ENCODE data around the gene DIO3. TPM values are rescaled to one million over a fixed set of nuclear protein-coding genes. Genes with fewer than 3 reads are reported as not detected.

Gene DIO3
- total and polyA plus RNA-seq, 8 donors: 0.29 to 3.4 (median 1.5) TPM; not detected in 2

GRCh38 chr14:101584055-101584859 is 23.0 kb downstream of the DIO3 start:
- no peak for DNase-seq
- Histone ChIP-seq H3K4me3 (no peak overlapping the region), H3K36me3 (no peaks in the 10 kb centered on the region), H3K27me3 (peaks cover 0 to 45% (median 3%) of the 10 kb centered on the region in 3 donors), H3K27ac (no peak overlapping the region), H3K9me3 (no peaks in the 10 kb centered on the region), H3K4me1 (no peaks in the 10 kb centered on the region)
- intact Hi-C loops (cut with DNase I; ENCODE audit: low total_unique reads): no loop called here
- no peak for TF ChIP-seq CTCF (IDR thresholded peaks at IDR 0.05)
- no peak for TF ChIP-seq POLR2A (IDR thresholded peaks at IDR 0.05)
- TF ChIP-seq POLR2AphosphoS5 (IDR thresholded peaks at IDR 0.05): no peak
- TF ChIP-seq EP300 (IDR thresholded peaks at IDR 0.05): no peak
- WGBS, 5 donors: 80 to 86% (median 82%) methylated on average over 44 to 54 of the region's 54 CpGs

- no peaks in the 10 kb centered on the region for H3K4me1 ChIP-seq
- no peak overlapping the region for H3K4me3 ChIP-seq
- 81 to 93% (median 88%) methylated on average over 6 of the region's 6 CpGs for WGBS, 5 donors
- intact Hi-C loops (cut with DNase I; ENCODE audit: low total_unique reads): no loop called here
- no peak for DNase-seq
- no peak overlapping the region for H3K27ac ChIP-seq
- TF ChIP-seq POLR2A (IDR thresholded peaks at IDR 0.05) (no peak), EP300 (IDR thresholded peaks at IDR 0.05) (no peak), POLR2AphosphoS5 (IDR thresholded peaks at IDR 0.05) (no peak), CTCF (IDR thresholded peaks at IDR 0.05) (no peak)
- no peaks in the 10 kb centered on the region for H3K36me3 ChIP-seq
- no peaks in the 10 kb centered on the region for H3K9me3 ChIP-seq
- H3K27me3 ChIP-seq: peaks cover 0 to 38% (median 3%) of the 10 kb centered on the region in 3 donors
Measured at GRCh38 chr14:101585211-101585610, 23.9 kb downstream of the DIO3 start.

- Histone ChIP-seq H3K4me3 (no peak overlapping the region), H3K27ac (no peak overlapping the region), H3K27me3 (peaks cover 0 to 32% (median 3%) of the 10 kb centered on the region in 3 donors), H3K4me1 (no peaks in the 10 kb centered on the region), H3K9me3 (no peaks in the 10 kb centered on the region), H3K36me3 (no peaks in the 10 kb centered on the region)
- 76 to 81% (median 78%) methylated on average over 13 to 17 of the region's 17 CpGs for WGBS, 5 donors
- intact Hi-C loops (cut with DNase I; ENCODE audit: low total_unique reads): no loop called here
- DNase-seq: no peak
- TF ChIP-seq POLR2AphosphoS5 (IDR thresholded peaks at IDR 0.05) (no peak), EP300 (IDR thresholded peaks at IDR 0.05) (no peak), CTCF (IDR thresholded peaks at IDR 0.05) (no peak), POLR2A (IDR thresholded peaks at IDR 0.05) (no peak)
Measured at GRCh38 chr14:101586531-101587430, 25.5 kb downstream of the DIO3 start.

- no peak for DNase-seq
- no peak for TF ChIP-seq POLR2AphosphoS5 (IDR thresholded peaks at IDR 0.05)
- no peak for TF ChIP-seq CTCF (IDR thresholded peaks at IDR 0.05)
- no peak for TF ChIP-seq EP300 (IDR thresholded peaks at IDR 0.05)
- no peak for TF ChIP-seq POLR2A (IDR thresholded peaks at IDR 0.05)
- H3K36me3 ChIP-seq: no peaks in the 10 kb centered on the region
- H3K27me3 ChIP-seq: peaks cover 0 to 27% (median 3%) of the 10 kb centered on the region in 3 donors
- H3K4me3 ChIP-seq: no peak overlapping the region
- no peaks in the 10 kb centered on the region for H3K9me3 ChIP-seq
- H3K27ac ChIP-seq: no peak overlapping the region
- intact Hi-C loops (cut with DNase I; ENCODE audit: low total_unique reads): no loop called here
- no peaks in the 10 kb centered on the region for H3K4me1 ChIP-seq
- WGBS, 5 donors: 87 to 95% (median 91%) methylated on average over 26 to 29 of the region's 29 CpGs
Measured at GRCh38 chr14:101587441-101587911, 26.2 kb downstream of the DIO3 start.
